Neuron (in vitro differentiated cells): Measurements from ENCODE around the gene F7.
A peak's percentile ranks its signal among the peaks of the same experiment; 100 is the strongest.

Experiments
- H2AFZ ChIP-seq: one replicate; pipeline ENCODE4 v1.6.1; 2013; ENCODE audit warnings: low read depth, mild to moderate bottlenecking, inconsistent platforms, low read length, moderate library complexity
- H3K27me3 ChIP-seq: one replicate; pipeline ENCODE4 v1.6.1; 2013; ENCODE audit warnings: low read length; ENCODE audit not compliant: insufficient read depth
- H3K36me3 ChIP-seq: one replicate; pipeline ENCODE4 v1.6.1; 2013; ENCODE audit warnings: low read length; ENCODE audit not compliant: insufficient read depth
- H3K4me1 ChIP-seq: one replicate; pipeline ENCODE4 v1.6.1; 2013; ENCODE audit warnings: low read length; ENCODE audit not compliant: insufficient read depth
- H3K4me3 ChIP-seq: 2 replicates; pipeline ENCODE4 v1.5.1; 2013; ENCODE audit warnings: mild to moderate bottlenecking, low read length, moderate library complexity
- H3K9me3 ChIP-seq: one replicate; pipeline ENCODE4 v1.6.1; 2013; ENCODE audit warnings: low read length

Gene F7

GRCh38 chr13:113151745-113152690, 46.4 kb downstream of the F7 start:
- Histone ChIP-seq H2AFZ (no peak overlapping the region), H3K4me3 (no peak overlapping the region), H3K27me3 (peaks cover 4% of the 10 kb centered on the region)

GRCh38 chr13:113152691-113152983, 47.0 kb downstream of the F7 start:
- Histone ChIP-seq H3K4me3 (no peak overlapping the region), H3K9me3 (peaks cover 2% of the 10 kb centered on the region), H3K36me3 (no peaks in the 10 kb centered on the region), H2AFZ (no peak overlapping the region), H3K4me1 (peaks cover 9% of the 10 kb centered on the region), H3K27me3 (peaks cover 8% of the 10 kb centered on the region)

More at GRCh38 chr13:113151745-113152690, 46.4 kb downstream of the F7 start:
- Histone ChIP-seq H3K9me3 (peaks cover 2% of the 10 kb centered on the region), H3K36me3 (no peaks in the 10 kb centered on the region), H3K4me1 (peaks cover 9% of the 10 kb centered on the region)

- peaks cover 2% of the 10 kb centered on the region for H3K9me3 ChIP-seq
- H3K36me3 ChIP-seq, result no peaks in the 10 kb centered on the region
- peaks cover 8% of the 10 kb centered on the region for H3K27me3 ChIP-seq
- peak overlapping the region; percentile 43 for H3K4me3 ChIP-seq
- peaks cover 11% of the 10 kb centered on the region for H3K4me1 ChIP-seq
- H2AFZ ChIP-seq, result peak overlapping the region; percentile 76
These were observed 47.6 kb downstream of the F7 start for GRCh38 chr13:113152984-113153809.

GRCh38 chr13:113153810-113154748, 48.5 kb downstream of the F7 start:
- Histone ChIP-seq H3K4me3 (peak overlapping the region; percentile 43), H3K36me3 (no peaks in the 10 kb centered on the region), H3K27me3 (peaks cover 8% of the 10 kb centered on the region), H2AFZ (peak overlapping the region; percentile 76), H3K4me1 (peaks cover 16% of the 10 kb centered on the region), H3K9me3 (peaks cover 2% of the 10 kb centered on the region)

- Histone ChIP-seq H3K9me3 (peaks cover 2% of the 10 kb centered on the region), H2AFZ (no peak overlapping the region), H3K4me1 (peaks cover 16% of the 10 kb centered on the region), H3K4me3 (no peak overlapping the region), H3K36me3 (no peaks in the 10 kb centered on the region), H3K27me3 (peaks cover 13% of the 10 kb centered on the region)
These were observed 49.6 kb downstream of the F7 start for GRCh38 chr13:113155201-113155600.

GRCh38 chr13:113155982-113156655, 50.5 kb downstream of the F7 start:
- H3K36me3 ChIP-seq, result no peaks in the 10 kb centered on the region
- H2AFZ ChIP-seq, result no peak overlapping the region
- peaks cover 16% of the 10 kb centered on the region for H3K4me1 ChIP-seq
- peaks cover 15% of the 10 kb centered on the region for H3K27me3 ChIP-seq
- peaks cover 2% of the 10 kb centered on the region for H3K9me3 ChIP-seq
- H3K4me3 ChIP-seq, result no peak overlapping the region

GRCh38 chr13:113157206-113157928, 51.8 kb downstream of the F7 start:
- Histone ChIP-seq H3K4me1 (peaks cover 16% of the 10 kb centered on the region), H3K27me3 (peaks cover 19% of the 10 kb centered on the region), H2AFZ (no peak overlapping the region), H3K9me3 (peaks cover 2% of the 10 kb centered on the region), H3K36me3 (no peaks in the 10 kb centered on the region), H3K4me3 (no peak overlapping the region)

- Histone ChIP-seq H3K9me3 (peaks cover 2% of the 10 kb centered on the region), H3K27me3 (peaks cover 15% of the 10 kb centered on the region), H3K4me3 (no peak within 1 kb of the TSS), H3K36me3 (no peaks in the 10 kb centered on the region), H2AFZ (no peak within 1 kb of the TSS), H3K4me1 (peaks cover 15% of the 10 kb centered on the region)
These were observed 52.5 kb downstream of the F7 start, which contains the start of gene PROZ for GRCh38 chr13:113157929-113158747. PROZ (plus strand) TSS chr13:113158648; CDS start chr13:113158661, 13 bp downstream.

- H3K9me3 ChIP-seq, result peaks cover 2% of the 10 kb centered on the region
These were observed 53.4 kb downstream of the F7 start for GRCh38 chr13:113158946-113159345.

GRCh38 chr13:113159701-113160100, 54.1 kb downstream of the F7 start:
- Histone ChIP-seq H2AFZ (no peak overlapping the region), H3K4me3 (no peak overlapping the region), H3K27me3 (peaks cover 15% of the 10 kb centered on the region), H3K36me3 (no peaks in the 10 kb centered on the region), H3K9me3 (peaks cover 2% of the 10 kb centered on the region), H3K4me1 (peaks cover 7% of the 10 kb centered on the region)

More at GRCh38 chr13:113158946-113159345, 53.4 kb downstream of the F7 start:
- peaks cover 10% of the 10 kb centered on the region for H3K4me1 ChIP-seq
- no peak overlapping the region for H3K4me3 ChIP-seq
- peaks cover 15% of the 10 kb centered on the region for H3K27me3 ChIP-seq
- H2AFZ ChIP-seq, result no peak overlapping the region
- no peaks in the 10 kb centered on the region for H3K36me3 ChIP-seq

GRCh38 chr13:113160983-113161382, 55.4 kb downstream of the F7 start:
- Histone ChIP-seq H2AFZ (no peak overlapping the region), H3K9me3 (peaks cover 2% of the 10 kb centered on the region), H3K4me1 (peaks cover 7% of the 10 kb centered on the region), H3K27me3 (peaks cover 15% of the 10 kb centered on the region), H3K36me3 (no peaks in the 10 kb centered on the region), H3K4me3 (no peak overlapping the region)
